ENCODE measurements around the gene KCNH5.

DNA sequence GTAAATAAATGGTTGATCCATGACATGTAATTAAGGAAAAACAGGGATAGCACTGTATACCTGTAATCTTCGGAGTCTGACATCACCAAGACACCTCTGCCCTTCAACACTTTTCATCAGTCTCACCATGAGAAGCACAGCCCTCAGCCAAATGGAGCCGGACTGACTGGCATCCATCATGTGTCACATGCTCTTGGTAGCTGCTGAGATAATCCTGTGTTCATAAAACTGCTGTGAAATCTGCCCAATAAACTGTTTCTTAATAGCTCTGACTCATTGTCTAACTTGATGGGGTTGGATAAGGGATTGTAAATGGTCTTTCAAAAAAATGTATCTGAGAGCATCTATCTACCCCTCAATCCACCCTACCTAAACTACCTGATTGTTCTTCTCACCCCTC is 33.6 kb downstream of the KCNH5 start:
- TF ChIP-seq, protein P1, sequence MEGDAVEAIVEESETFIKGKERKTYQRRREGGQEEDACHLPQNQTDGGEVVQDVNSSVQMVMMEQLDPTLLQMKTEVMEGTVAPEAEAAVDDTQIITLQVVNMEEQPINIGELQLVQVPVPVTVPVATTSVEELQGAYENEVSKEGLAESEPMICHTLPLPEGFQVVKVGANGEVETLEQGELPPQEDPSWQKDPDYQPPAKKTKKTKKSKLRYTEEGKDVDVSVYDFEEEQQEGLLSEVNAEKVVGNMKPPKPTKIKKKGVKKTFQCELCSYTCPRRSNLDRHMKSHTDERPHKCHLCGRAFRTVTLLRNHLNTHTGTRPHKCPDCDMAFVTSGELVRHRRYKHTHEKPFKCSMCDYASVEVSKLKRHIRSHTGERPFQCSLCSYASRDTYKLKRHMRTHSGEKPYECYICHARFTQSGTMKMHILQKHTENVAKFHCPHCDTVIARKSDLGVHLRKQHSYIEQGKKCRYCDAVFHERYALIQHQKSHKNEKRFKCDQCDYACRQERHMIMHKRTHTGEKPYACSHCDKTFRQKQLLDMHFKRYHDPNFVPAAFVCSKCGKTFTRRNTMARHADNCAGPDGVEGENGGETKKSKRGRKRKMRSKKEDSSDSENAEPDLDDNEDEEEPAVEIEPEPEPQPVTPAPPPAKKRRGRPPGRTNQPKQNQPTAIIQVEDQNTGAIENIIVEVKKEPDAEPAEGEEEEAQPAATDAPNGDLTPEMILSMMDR (IDR thresholded peaks at IDR 0.05) = no peak
- TF ChIP-seq ETV6 (CRISPR knock-in tag; IDR thresholded peaks at IDR 0.05) (no peak), ZNF232 (CRISPR knock-in tag; IDR thresholded peaks at IDR 0.05) (no peak), GABPB1 (CRISPR knock-in tag; IDR thresholded peaks at IDR 0.05) (no peak), TEAD4 (CRISPR knock-in tag; IDR thresholded peaks at IDR 0.05) (no peak)
- TF ChIP-seq, protein P2, sequence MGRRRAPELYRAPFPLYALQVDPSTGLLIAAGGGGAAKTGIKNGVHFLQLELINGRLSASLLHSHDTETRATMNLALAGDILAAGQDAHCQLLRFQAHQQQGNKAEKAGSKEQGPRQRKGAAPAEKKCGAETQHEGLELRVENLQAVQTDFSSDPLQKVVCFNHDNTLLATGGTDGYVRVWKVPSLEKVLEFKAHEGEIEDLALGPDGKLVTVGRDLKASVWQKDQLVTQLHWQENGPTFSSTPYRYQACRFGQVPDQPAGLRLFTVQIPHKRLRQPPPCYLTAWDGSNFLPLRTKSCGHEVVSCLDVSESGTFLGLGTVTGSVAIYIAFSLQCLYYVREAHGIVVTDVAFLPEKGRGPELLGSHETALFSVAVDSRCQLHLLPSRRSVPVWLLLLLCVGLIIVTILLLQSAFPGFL (CRISPR knock-in tag; IDR thresholded peaks at IDR 0.05; ENCODE audit: borderline replicate concordance) = no peak
- TF ChIP-seq, protein P3, sequence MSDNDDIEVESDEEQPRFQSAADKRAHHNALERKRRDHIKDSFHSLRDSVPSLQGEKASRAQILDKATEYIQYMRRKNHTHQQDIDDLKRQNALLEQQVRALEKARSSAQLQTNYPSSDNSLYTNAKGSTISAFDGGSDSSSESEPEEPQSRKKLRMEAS (CRISPR knock-in tag; IDR thresholded peaks at IDR 0.05) = no peak
- TF ChIP-seq, protein P4, sequence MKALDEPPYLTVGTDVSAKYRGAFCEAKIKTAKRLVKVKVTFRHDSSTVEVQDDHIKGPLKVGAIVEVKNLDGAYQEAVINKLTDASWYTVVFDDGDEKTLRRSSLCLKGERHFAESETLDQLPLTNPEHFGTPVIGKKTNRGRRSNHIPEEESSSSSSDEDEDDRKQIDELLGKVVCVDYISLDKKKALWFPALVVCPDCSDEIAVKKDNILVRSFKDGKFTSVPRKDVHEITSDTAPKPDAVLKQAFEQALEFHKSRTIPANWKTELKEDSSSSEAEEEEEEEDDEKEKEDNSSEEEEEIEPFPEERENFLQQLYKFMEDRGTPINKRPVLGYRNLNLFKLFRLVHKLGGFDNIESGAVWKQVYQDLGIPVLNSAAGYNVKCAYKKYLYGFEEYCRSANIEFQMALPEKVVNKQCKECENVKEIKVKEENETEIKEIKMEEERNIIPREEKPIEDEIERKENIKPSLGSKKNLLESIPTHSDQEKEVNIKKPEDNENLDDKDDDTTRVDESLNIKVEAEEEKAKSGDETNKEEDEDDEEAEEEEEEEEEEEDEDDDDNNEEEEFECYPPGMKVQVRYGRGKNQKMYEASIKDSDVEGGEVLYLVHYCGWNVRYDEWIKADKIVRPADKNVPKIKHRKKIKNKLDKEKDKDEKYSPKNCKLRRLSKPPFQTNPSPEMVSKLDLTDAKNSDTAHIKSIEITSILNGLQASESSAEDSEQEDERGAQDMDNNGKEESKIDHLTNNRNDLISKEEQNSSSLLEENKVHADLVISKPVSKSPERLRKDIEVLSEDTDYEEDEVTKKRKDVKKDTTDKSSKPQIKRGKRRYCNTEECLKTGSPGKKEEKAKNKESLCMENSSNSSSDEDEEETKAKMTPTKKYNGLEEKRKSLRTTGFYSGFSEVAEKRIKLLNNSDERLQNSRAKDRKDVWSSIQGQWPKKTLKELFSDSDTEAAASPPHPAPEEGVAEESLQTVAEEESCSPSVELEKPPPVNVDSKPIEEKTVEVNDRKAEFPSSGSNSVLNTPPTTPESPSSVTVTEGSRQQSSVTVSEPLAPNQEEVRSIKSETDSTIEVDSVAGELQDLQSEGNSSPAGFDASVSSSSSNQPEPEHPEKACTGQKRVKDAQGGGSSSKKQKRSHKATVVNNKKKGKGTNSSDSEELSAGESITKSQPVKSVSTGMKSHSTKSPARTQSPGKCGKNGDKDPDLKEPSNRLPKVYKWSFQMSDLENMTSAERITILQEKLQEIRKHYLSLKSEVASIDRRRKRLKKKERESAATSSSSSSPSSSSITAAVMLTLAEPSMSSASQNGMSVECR (CRISPR knock-in tag; IDR thresholded peaks at IDR 0.05; ENCODE audit: borderline replicate concordance) = no peak
